Activated T-cell treated with anti-CD3 and anti-CD28 coated beads for 4 hours (primary cell): ENCODE data around the gene GLI1.
A peak's percentile ranks its signal among the peaks of the same experiment; 100 is the strongest.
"Not testable (repeated sequence)": the region's sequence is repeated elsewhere in the genome, so short reads cannot be mapped to it uniquely, and the experiment has no call there.

Source experiments
- DNase-seq: peaks from one replicate; pipeline ENCODE4 v3.0.0-alpha.2; 2020

The GLI1 gene

DNA sequence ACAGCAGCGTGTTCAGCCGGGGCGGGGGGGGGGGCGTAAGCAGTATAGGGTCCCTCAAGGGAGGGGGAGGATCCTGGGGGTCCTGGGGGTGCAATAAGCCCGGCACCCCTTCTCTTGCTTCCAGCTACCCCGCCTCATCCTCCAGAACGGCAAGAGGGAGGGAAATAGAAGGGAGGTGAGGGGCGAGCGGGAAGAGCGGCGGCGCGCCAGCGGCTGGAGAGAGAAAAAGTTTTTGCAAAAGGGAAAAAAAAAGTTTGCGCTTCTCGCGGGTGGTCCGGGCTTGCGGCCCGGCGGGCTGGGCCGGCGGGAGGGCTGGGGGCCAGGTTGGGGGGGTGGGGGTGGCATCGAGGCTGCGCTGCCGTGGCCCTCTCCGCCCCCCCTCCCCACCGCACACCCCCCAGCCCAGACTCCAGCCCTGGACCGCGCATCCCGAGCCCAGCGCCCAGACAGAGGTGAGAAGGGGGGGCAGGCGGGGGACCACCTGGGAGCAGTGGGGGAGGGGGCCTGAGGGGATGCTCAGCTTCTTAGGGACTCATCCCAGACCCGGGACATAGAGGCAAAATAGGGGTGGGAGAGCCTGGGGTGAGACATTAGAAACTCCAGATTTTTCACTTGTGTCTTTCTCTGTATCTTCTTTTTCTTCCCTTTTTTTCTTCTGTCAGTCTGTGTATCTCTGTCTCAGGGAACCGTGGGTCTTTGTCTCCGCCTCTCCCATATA lies at the start of gene GLI1:
TSS of gene GLI1 (plus strand) at position 36 of the 718 bp plus-strand sequence. CDS start 3,907 bp downstream, outside the sequence.
- DNase-seq, result no peak

DNA sequence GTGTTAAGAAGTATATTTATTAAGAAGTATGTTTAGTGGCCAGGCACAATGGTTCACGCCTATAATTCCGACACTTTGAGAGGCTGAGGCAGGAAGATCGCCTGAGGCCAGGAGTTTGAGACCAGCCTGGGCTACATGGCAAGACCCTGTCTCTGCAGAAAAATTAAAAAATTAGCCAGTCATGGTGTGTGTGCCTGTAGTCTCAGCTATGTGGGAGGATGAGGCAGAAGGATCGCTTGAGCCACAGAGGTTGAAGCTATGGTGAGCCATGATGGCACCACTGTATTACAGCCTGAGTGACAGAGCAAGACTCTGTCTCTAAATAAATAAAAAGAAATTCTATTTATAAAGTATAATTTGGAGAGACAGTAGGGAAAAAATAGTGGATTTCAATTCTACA lies 49.1 kb upstream of the GLI1 start:
- DNase-seq, result no peak

DNA sequence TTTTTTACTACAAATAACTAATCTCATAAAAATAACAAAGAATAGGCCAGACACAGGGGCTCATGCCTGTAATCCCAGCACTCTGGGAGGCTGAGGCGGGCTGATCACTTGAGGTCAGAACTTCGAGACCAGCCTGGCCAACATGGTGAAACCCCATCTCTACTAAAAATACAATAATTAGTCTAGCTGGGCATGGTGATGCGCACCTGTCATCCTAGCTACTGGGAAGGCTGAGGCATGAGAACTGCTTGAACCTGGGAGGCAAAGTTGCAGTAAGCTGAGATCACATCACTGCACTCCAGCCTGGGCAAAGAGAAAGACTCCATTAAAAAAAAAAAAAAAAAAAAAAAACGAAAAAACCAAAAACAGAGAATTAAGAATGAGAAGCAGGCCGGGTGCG lies 45.4 kb upstream of the GLI1 start:
- not testable (repeated sequence) for DNase-seq

DNA sequence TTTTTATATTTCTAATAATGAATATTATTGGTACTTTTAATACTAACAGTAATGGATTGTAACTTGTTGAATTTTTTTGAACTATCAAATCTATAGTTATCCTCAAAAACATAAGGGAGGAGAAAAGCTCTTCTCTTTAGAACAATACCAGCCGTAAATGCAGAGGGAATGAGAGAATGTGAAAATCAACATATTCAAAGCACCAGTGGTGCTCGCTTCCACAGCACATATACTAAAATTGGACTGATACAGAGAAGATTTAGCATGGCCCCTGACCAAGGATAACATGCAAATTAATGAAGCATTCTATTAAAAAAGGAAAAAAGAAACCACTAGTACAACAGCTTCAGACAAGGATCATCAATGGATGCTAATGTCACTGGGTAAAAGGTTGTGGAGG lies 44.5 kb upstream of the GLI1 start:
- DNase-seq, result no peak

DNA sequence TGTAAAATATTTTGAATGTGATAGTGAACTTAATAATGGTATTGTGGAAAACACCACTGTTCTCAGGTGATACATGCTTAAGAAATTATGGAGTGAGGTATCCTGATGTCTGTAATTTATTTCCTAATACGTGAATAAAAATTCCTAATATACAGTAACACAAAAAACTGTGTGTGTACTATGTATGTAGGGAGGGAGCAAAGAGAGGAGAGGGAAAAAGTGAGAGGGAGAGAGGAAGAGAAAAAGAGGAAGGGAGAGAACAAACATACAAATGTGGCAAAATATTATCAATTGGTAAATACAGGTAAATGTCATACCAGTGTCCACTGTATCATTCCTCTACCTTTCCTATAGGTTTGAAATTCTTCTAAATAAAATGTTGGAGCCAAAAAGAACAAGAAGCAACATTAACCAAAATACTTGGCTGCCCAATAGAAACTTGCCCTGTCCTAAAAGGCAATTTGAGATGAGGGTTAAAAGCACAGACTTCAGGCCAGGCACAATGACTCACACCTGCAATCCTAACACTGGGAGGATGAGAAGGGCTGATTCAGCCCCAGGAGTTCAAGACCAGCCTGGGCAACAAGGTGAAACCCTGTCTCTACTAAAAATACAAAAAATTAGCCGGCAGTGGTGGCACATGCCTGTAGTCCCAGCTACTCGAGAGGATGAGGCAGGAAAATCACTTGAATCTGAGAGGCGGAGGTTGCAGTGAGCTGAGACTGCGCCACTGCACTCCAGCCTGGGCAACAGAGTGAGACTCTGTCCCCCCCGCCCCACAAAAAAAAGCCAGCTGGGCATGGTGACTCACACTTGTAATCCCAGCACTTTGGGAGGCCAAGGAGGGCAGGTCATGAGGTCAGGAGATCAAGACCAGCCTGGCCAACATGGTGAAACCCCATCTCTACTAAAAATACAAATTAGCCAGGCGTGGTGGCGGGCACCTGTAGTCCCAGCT lies 43.3 kb upstream of the GLI1 start:
- no peak for DNase-seq

DNA sequence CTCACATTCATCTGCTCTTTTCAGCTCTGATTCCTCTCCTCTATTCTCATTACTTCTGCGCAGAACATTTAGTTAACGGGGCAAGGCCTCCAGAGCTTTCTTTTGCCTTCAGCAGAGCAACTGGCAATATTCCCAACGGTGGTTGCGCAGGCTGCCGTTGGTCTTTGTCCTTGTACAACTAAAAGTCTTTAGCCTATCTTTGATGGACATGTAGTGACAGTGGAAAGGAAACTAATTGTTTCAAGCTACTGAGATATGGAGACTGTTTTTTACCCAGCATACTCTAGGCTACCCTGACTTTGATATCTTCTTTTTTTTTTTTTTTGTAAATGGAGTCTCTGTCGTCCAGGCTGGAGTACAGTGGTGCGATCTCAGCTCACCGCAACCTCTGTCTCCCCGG lies 41.3 kb upstream of the GLI1 start:
- DNase-seq, result no peak

DNA sequence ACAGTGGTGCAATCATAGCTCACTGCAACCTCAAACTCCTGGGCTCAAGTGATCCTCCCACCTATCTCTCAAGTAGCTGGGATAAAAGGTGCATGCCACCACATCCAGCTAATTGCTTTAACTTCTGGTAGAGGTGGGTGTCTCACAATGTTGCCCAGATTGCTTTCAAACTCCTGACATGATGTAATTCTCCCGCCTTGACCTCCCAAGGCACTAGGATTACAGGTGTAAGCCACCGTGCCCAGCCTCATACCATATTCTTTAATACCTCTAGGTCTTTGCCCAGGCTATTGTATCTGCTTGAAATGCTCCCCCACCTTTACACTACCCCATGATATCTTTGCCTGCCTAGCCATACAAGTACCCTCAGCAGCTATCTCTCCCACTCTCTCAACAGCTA lies 40.1 kb upstream of the GLI1 start:
- no peak for DNase-seq

DNA sequence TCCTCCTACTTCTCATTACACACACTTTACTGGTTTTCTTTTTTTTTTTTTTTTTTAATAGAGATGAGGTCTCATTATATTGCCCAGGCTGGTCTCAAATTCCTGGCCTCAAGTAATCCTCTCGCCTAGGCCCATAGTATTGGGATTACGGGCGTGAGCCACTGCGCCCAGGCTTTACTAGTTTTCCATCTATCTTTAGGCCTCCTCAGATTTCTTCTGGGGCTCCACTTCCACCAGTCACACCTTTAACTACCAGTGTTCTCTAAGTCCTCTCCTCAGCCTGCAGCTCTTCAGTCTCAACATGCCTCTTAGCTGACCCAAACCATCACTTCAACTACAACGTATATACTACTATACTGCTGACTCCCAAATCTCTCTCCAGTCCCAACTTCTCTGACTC lies 39.1 kb upstream of the GLI1 start:
- no peak for DNase-seq

DNA sequence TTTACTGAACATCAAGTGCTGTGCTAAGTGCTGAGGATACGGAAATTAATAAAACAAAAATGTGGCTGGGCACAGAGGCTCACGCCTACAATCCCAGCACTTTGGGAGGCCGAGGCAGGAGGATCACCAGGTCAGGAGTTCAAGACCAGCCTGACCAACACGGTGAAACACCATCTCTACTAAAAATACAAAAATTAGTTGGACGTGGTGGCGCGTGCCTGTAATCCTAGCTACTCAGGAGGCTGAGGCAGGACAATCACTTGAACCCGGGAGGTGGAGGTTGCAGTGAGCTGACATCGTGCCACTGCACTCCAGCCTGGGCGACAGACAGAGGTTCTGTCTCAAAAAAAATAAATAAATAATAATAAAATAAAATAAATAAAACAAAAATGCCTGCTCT lies 32.6 kb upstream of the GLI1 start:
- not testable (repeated sequence) for DNase-seq

DNA sequence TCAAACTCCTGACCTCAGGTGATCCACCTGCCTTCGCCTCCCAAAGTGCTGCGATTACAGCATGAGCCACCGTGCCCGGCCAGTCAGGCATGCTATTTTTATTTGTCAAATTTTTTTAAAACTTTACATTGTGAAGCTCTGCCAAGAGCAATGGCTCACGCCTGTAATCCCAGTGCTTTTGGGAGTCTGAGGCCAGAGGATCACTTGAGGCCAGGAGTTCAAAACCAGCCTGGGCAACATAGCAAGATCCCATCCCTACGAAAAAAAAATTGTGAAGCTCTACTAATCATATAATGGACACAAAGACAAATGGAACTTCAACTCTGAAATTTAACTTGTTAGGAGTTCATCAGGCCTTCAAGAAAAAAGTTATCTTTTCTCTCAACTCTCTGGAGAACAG lies 30.6 kb upstream of the GLI1 start:
- no peak for DNase-seq

DNA sequence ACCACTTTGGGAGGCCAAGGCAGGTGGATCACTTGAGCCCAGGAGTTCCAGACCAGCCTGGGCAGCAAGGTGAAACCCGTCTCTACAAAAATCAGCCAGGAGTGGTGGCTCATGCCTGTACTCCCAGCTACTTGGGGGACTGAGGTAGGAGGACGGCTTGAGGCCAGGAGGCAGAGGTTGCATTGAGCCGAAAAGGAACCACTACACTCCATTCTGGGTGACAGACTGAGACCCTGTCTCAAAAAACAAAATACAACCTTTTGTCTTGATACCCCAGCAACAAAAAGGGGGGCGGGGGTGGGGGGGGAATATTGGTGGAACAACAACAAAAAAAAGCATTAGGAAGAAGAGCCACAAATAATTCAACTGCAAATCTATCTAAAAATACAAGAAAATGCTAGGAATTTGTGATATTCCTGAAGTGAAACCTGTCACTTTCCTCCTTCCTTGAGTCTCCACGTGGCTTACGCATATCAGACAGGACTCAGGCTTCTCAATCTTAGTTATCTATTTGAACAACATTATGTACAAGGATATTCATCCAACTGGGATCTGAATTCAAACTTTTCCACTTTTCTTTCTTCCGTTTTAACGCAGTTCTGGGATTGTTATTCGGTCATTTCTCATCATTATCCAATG lies 30.0 kb upstream of the GLI1 start:
- DNase-seq, result no peak

DNA sequence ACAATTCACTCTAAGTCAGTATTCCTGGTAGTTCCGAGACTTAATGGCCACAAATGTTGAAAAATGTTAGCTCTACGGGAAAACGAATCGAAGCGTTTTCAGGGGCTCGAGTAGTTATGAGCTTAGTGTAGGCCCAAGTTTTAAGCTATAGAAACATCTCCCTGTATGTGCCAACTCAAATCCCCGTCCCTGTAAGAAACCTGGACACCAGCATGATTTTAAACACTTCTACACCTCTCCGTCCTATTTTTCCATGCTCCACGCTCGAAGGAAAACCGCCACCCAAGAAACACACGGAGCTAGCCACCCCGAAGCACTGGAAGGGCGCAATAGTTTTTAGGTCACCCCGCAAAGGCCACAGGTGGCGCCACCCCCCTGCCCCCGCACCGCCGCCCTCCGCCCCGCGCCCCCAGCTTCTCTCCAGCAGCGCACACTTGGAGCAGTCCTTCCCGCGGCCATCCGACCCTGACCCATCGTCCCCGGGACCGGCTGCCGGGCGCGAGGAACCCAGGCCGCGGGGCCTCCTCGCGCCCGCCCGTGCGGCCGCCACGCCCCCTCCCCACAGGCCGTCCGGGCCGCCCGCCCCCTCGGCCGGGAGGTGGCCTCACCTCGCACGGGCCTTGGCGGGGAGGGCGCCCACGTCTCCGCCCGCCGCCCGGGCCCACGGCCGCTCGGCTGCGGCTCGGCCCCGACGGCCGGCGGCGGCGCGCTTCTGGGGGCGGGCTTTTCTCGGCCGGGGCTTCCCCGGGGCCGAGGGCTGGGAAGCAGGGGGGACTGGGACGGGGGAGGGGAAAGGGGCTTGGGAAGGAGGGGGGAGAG lies 29.3 kb upstream of the GLI1 start:
- DNase-seq, result peak; percentile 37

DNA sequence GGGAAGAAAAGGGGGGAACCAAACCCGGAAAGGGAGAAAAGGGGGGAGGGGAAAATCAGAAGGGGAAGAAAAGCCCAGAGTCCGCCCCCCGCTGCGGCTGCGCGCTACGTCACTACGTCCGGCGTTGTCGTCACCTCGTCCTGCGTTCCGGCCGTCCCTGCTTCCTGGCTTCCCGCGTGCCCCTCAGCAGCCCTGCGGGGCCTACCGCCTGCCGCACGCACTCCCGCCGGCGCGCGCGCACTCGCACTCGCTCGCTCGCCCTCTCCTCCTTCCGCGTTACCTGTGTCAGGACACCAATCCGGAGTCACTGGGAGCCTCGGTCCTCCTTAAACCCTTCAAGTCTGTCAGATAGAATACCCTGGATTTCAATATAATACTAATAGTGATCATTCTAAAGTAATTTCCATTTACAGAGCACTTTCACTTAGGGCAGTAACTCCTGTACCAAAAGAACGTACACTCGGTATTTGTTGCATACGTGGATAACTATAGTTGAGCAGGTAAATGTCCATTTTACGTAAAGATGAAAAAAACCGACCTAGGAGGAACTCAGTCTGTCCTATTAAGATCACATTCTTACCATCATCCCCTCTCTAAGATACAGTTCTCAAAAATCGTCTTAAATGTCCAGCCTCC lies 28.5 kb upstream of the GLI1 start, which contains the start of gene R3HDM2:
TSS of gene R3HDM2 (minus strand) at position 113 of the 636 bp plus-strand sequence. CDS start 120,615 bp downstream, outside the sequence.
- DNase-seq, result peak; percentile 91

DNA sequence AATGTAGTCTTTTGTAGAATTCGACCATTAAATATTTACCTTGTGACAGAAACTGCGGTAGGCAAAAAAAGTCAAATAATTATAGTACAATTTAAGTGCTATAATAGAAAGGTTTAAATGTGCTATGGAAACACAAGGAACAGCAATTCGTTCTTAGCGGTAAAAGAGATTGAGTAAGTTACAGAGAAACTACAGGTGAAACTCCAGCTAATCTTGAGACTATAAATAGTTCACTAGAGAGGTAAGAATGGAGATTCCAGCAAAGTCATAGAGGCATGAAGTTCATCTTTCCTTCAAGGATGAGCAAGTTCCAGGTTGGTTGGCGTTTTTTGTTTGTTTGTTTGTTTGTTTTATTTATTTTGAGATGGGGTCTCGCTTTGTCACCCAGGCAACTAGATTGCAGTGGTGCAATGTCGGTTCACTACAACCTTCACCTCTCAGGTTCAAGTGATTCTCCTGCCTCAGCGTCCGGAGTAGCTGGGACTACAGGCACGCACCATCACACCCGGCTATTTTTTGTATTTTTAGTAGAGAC lies 27.9 kb upstream of the GLI1 start:
- DNase-seq, result no peak

DNA sequence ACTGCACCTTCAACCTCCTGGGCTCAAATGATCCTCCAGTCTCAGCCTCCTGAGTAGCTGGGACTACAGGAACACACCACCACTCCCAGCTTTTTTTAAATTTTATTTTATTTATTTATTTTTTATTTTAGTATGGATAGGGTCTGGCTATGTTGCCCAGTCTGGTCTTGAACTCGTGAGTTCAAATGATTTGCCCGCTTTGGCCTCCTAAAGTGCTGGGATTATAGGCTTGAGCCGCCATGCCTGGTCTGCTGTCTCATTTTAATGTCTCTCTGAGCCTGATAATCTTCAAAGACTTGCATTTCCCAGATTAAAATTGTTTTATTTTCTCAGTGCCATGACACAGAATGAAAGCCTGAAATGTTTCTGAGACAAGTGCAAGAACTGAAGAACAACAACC lies 26.2 kb upstream of the GLI1 start:
- DNase-seq, result no peak

DNA sequence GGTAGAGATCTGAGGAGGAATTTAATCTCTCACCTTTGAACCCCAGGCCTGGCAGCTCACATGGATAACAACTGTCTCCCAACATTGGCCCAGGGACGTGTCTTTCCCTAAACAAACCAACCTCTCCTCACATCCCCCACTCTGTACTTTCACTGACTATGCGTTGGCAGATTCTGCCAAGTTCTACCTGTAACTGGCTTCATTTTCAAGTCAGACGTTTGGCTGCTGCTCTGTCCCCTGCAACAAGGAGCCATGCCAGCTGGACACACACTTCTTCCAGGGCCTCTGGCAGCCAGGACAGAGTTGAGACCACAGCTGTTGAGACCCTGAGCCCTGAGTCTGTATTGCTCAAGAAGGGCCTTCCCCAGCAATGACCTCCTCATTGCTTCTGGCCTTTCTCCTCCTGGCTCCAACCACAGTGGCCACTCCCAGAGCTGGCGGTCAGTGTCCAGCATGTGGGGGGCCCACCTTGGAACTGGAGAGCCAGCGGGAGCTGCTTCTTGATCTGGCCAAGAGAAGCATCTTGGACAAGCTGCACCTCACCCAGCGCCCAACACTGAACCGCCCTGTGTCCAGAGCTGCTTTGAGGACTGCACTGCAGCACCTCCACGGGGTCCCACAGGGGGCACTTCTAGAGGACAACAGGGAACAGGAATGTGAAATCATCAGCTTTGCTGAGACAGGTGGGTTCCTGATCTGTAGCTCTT lies 24.9 kb upstream of the GLI1 start, which contains the start of gene INHBC:
TSS of gene INHBC (plus strand) at position 268 of the 707 bp plus-strand sequence. CDS start at position 371, 103 bp downstream.
- DNase-seq, result no peak

DNA sequence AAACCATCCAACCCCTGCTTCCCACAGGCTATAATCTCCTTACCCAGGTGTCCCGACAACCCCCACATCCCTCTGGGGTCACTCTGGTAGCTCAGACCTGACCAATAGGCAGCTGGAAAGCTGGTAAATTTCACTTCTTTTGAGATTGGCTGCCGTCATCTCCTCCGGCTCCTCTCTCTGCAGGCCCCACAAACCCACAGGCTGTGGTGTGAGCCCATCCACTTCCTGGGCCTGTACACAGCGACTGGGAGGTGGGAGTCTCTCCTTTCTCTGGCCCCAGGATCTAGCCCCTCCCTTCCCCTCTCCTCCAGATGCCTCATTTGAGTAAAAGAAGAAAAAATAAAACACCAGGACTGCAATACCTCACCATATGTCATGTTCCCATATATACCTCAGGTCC lies 24.3 kb upstream of the GLI1 start:
- DNase-seq, result no peak

DNA sequence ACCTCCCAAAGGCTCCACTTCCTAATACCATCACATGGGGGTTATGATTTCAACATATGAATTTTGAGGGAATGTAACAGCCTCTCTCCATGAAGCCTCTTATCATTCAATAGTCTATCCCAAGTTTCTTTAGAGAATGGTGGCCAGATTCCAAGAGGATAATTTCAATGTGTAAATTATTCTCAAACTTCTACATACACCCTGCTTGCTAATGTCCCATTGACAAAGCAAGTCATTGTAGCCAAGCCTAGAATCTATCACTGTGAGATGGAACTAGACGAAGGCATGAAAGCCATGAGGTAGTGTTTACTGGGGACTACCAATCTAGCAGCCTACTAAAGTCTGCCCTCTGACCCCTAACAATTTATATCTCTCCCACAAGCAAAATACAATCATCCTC lies 21.2 kb upstream of the GLI1 start:
- DNase-seq, result no peak

DNA sequence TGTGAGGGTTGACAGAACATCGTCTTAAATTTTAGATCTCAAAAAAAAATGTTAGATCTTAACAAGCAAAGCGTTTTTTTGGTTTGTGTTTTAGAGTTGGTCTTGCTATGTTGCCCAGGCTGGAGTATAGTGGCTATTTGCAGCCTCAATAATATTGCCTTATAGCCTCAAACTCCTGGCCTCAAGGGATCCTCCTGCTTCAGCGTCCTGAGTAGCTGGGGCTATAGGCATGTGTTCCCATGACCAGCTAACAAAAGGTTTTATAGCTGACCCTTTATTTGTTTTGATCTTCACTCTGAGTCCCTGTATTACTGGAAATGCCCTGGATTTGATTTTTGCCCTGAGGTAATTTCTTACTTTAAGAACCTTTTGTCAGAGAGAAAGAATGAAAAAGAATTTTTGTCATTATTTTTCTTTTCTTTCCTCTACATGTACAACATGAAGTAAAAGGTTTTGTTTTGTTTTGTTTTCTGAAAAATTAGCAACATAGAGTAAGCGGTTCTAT lies 19.8 kb upstream of the GLI1 start:
- no peak for DNase-seq

DNA sequence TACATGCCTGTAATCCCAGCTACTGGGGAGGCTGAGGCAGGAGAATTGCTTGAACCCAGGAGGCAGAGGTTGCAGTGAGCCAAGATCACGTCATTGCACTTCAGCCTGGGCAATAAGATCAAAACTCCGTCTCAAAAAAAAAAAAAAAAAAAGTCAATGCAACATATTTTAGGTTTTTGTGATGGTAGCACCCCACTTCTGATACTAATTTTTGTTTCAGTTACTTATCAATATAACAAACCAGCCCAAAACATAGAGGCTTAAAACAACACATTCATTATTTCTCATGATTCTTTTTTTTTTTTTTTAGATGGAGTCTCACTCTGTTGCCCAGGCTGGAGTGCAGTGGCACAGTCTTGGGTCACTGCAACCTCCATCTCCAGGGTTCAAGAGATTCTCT lies 18.2 kb upstream of the GLI1 start:
- DNase-seq, result not testable (repeated sequence)
